K562 (cell line): ENCODE results near the gene TFEB. TPM values are rescaled to one million over a fixed set of nuclear protein-coding genes. Genes with fewer than 3 reads are reported as not detected.

ENCODE experiments used
- ATAC-seq: fragments of 200-7000 bp; cut with Tn5 transposase; 3 replicates; pipeline ENCODE4 v1.9.1; 2020; ENCODE audit warnings: moderate library complexity
- BruUV-seq: library from RNA; stranded (reverse); fragments of 400-500 nt; replicated peaks from 2 replicates; lab custom pipeline; 2021; lab: Mats Ljungman, UMichigan
- CTCF ChIA-PET: fragments of 300-600 bp; formaldehyde crosslinking; extraction: SDS; loops from one replicate; lab custom pipeline; 2021; ENCODE audit warnings: low intra/inter-chr PET ratio; lab: Yijun Ruan, JAX
- POLR2A ChIA-PET: fragments of 300-600, 350-650 bp; sonication (Branson Sonifier 250); formaldehyde crosslinking; extraction: SDS; loops from one replicate; lab custom pipeline; 2021; ENCODE audit warnings: antibody characterized with exemption, inconsistent platforms; lab: Yijun Ruan, JAX
- DNase-seq, 4 experiments: peaks; one replicate each; pipeline versions ENCODE4 v3.0.0 to v3.0.0-alpha.2; 2011 to 2018; ENCODE audit warnings: low spot score in 3 of 4, mixed read lengths in 3 of 4; ENCODE audit errors: extremely low read depth in 1 of 4
- FAIRE-seq: peaks from 2 replicates; lab custom pipeline; 2011; peaks lifted over from hg19 to GRCh38; lab: Jason Lieb, UNC
- H2AFZ ChIP-seq: 2 replicates; pipeline ENCODE4 v1.6.0; 2011; ENCODE audit warnings: low read depth, low read length, control low read depth, inconsistent platforms
- H3K27ac ChIP-seq: fragments of 200-600 bp; 3 replicates; pipeline ENCODE4 v1.8.0; 2011; ENCODE audit warnings: low read depth, mild to moderate bottlenecking, control low read depth, inconsistent platforms, low read length, moderate library complexity, mixed read lengths; ENCODE audit errors: extremely low read depth
- H3K27me3 ChIP-seq, 2 experiments: fragments of 300-600 bp in 1 of 2; 2 replicates in 1 of 2; 3 replicates in 1 of 2; pipeline versions ENCODE4 v1.6.0 to v1.8.0; 2011; ENCODE audit warnings: inconsistent platforms in 2 of 2, low read length in 2 of 2, mild to moderate bottlenecking in 1 of 2, mixed read lengths in 1 of 2, moderate library complexity in 1 of 2; ENCODE audit not compliant: control insufficient read depth in 2 of 2, insufficient read depth in 2 of 2
- H3K36me3 ChIP-seq: fragments of 300-600 bp; 3 replicates; pipeline ENCODE4 v1.8.0; 2011; ENCODE audit warnings: mild to moderate bottlenecking, low read length, inconsistent platforms; ENCODE audit not compliant: control insufficient read depth, insufficient read depth
- H3K4me1 ChIP-seq, 2 experiments: fragments of 200-600 bp in 1 of 2; replicated peaks in 1 of 2; 2 replicates in 1 of 2; 3 replicates in 1 of 2; pipeline versions ENCODE4 v1.5.1 to v1.8.0; 2011; ENCODE audit warnings: inconsistent platforms in 2 of 2, low read length in 2 of 2, mild to moderate bottlenecking in 1 of 2, mixed read lengths in 1 of 2, moderate library complexity in 1 of 2; ENCODE audit not compliant: control insufficient read depth in 2 of 2, insufficient read depth in 2 of 2
- H3K4me2 ChIP-seq: 2 replicates; pipeline ENCODE4 v1.6.1; 2011; ENCODE audit warnings: low read length, control low read depth, inconsistent platforms, mixed read lengths; ENCODE audit not compliant: insufficient read depth
- H3K4me3 ChIP-seq: fragments of 200-600 bp; sonication (generic), shearing (Covaris generic); 2 replicates; pipeline ENCODE4 v1.5.1; 2016; ENCODE audit warnings: control low read depth, inconsistent platforms
- H3K79me2 ChIP-seq: fragments of 200-600 bp; 3 replicates; pipeline ENCODE4 v1.8.0; 2011; ENCODE audit warnings: low read length, inconsistent platforms; ENCODE audit not compliant: control insufficient read depth, insufficient read depth
- H3K9ac ChIP-seq, 2 experiments: 2 replicates each; pipeline versions ENCODE4 v1.6.0 to v1.6.1; 2011; ENCODE audit warnings: low read depth in 2 of 2, low read length in 2 of 2, control low read depth in 1 of 2, inconsistent platforms in 1 of 2, mild to moderate bottlenecking in 1 of 2, mixed read lengths in 1 of 2; ENCODE audit not compliant: insufficient read depth in 1 of 2
- H3K9me1 ChIP-seq: one replicate; pipeline ENCODE4 v1.6.0; 2011; ENCODE audit warnings: inconsistent platforms, mild to moderate bottlenecking, low read length, moderate library complexity; ENCODE audit not compliant: control insufficient read depth, insufficient read depth
- H3K9me3 ChIP-seq: replicated peaks from 2 replicates; pipeline ENCODE4 v1.5.1; 2011; ENCODE audit warnings: low read depth, low read length, inconsistent platforms; ENCODE audit not compliant: control insufficient read depth, insufficient read depth
- H4K20me1 ChIP-seq: replicated peaks from 2 replicates; pipeline ENCODE4 v1.6.1; 2011; ENCODE audit warnings: low read length, inconsistent platforms, mixed read lengths; ENCODE audit not compliant: control insufficient read depth, insufficient read depth
- TCF7L2 ChIP-seq: fragments of 150-350 bp; IDR thresholded peaks from 2 replicates; pipeline ENCODE4 v1.6.1; 2016; ENCODE audit warnings: low read depth, mild to moderate bottlenecking, low read length, moderate library complexity
- WGBS: fragments of 100-300 bp; shearing (Covaris generic); methylation state at CpG from one replicate; pipeline ENCODE4 v1.1.6; 2016; ENCODE audit warnings: low coverage, mixed read lengths; ENCODE audit not compliant: insufficient coverage; ENCODE audit errors: missing lambda C conversion rate; 5-methylcytosine and 5-hydroxymethylcytosine counted together
- in situ Hi-C: fragments of 300-500 bp; cut with MboI; formaldehyde crosslinking; loops from 4 replicates; pipeline ENCODE4 v1.15.0; 2018; ENCODE audit warnings: inconsistent platforms, mixed read lengths
- intact Hi-C: fragments of 100-400 bp; cut with micrococcal nuclease; formaldehyde crosslinking; loops from 2 replicates; pipeline ENCODE4 v1.14.2; 2022
- polyA plus RNA-seq, 8 experiments: library from polyadenylated mRNA; depleted of rRNA in 4 of 8; stranded (reverse) in 5 of 8; unstranded in 3 of 8; fragments of >200 nt; fragmentation: Nextera tagmentation in 2 of 8; fragmentation: Illumina TruSeq in 1 of 8; extraction: Ambion mirVana in 2 of 8; extraction: Trizol in 1 of 8; gene quantifications; 2 replicates each; pipeline versions ENCODE4 v1.2.1 to v1.2.3, GENCODE V29; 2011 to 2014; ENCODE audit warnings: inconsistent platforms in 1 of 8, missing spikeins in 1 of 8
- total RNA-seq, 7 experiments: library from RNA; depleted of rRNA in 6 of 7; stranded (reverse); fragments of >200 nt in 6 of 7; fragmentation: Illumina TruSeq in 2 of 7; extraction: Trizol in 2 of 7; gene quantifications; 2 replicates each; pipeline versions ENCODE4 v1.2.1 to v1.2.3, GENCODE V29; 2011 to 2021; ENCODE audit warnings: low replicate concordance in 1 of 7
- TF ChIP-seq, protein P1 (sequence below): sonication (generic); formaldehyde crosslinking; IDR thresholded peaks from 2 replicates; pipeline ENCODE4 v1.9.0; 2022; ENCODE audit warnings: mild to moderate bottlenecking, missing genetic modification reagents

Gene TFEB
- total and polyA plus RNA-seq, 9 of the 15 experiments (the other 6 are each of a cell fraction or from before 2014, with no cell fraction given), result 0.04 to 4.7 (median 2.0) TPM

DNA sequence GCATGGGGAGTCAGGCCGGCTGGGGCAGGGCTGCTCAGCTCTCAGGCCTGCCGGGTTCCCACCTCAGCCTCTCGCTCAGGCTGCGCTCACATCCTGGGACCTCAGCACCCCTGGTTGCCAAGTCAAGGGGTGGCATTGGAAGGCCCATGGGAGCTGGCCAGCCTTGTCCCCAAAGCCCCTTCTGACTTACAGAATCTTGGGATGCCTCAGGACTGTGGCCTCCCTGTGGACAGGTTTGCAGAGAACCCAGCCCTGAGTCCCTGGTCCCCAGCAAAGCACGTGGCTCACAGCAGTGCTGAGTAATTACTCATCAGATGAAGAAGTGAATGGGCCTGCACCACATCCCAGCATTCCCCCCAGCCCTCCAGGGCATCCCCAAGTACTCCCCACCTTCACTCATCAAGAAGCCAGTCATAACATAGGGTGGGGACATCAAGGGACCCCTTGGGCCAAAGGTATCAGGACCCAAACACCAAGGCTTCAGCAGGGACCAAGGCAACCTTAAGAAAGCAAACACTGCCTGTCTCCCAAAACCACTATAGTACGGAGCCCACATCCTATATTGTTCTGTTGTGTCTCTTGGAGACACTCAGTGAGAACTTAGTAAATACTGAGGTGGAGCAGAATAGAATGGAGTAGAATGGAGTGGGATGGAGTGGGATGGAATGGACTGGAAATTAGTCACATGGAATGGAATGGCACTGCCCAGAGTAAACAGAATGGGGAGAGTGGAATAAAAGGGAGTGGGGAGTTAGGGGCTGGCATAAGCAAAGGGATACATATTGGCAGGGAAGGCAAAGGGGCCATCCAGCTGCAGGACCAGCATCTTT, 8.2 kb upstream of the TFEB start:
- POLR2A ChIA-PET, result interaction anchor here (0.6 to 1.0 kb wide), 2 partner anchors 14 to 15 kb away, joined by 3 to 4 read pairs; no protein-coding TSS in a partner anchor
- no peaks in the 10 kb centered on the region for H3K9me1 ChIP-seq

More for the DNA sequence above, 8.2 kb upstream of the TFEB start:
- Histone ChIP-seq H3K27ac (no peak overlapping the region), H3K9ac (no peak overlapping the region), H2AFZ (no peak overlapping the region), H3K9me3 (no peaks in the 10 kb centered on the region), H3K4me1 (peaks cover 14 to 18% of the 10 kb centered on the region in 2 experiments), H4K20me1 (no peaks in the 10 kb centered on the region; the same call in none of the 2 replicates), H3K79me2 (no peaks in the 10 kb centered on the region), H3K36me3 (no peaks in the 10 kb centered on the region), H3K27me3 (peaks cover 29 to 52% of the 10 kb centered on the region in 2 experiments; a peak in 4 of 5 replicates), H3K4me3 (no peak overlapping the region), H3K4me2 (no peak overlapping the region)
- no peak for DNase-seq
- WGBS, result 20% methylated on average over 6 of the region's 6 CpGs
- TF ChIP-seq, protein P1, sequence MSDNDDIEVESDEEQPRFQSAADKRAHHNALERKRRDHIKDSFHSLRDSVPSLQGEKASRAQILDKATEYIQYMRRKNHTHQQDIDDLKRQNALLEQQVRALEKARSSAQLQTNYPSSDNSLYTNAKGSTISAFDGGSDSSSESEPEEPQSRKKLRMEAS (CRISPR knock-in tag), result peak; percentile 42; the same call in 1 of the 2 replicates
- no peak for TF ChIP-seq TCF7L2
- no peak for ATAC-seq
- intact Hi-C loops, result no loop called here
- no TSS peak for BruUV-seq
- in situ Hi-C loops, result no loop called here
- FAIRE-seq, result no peak
- CTCF ChIA-PET, result no interaction called here
